Mesodermal cell (in vitro differentiated cells): ENCODE measurements around the gene FAM72A. TPM values are rescaled to one million over a fixed set of nuclear protein-coding genes. Genes with fewer than 3 reads are reported as not detected.
"Not testable (repeated sequence)": the region's sequence is repeated elsewhere in the genome, so short reads cannot be mapped to it uniquely, and the experiment has no call there.

Source experiments
- H3K27ac ChIP-seq: 2 replicates; pipeline ENCODE4 v1.7.0; 2013; ENCODE audit warnings: mild to moderate bottlenecking, low read depth, low read length, moderate library complexity; ENCODE audit not compliant: severe bottlenecking
- H3K36me3 ChIP-seq: 2 replicates; pipeline ENCODE4 v1.7.1; 2013; ENCODE audit warnings: mild to moderate bottlenecking, low read length, moderate library complexity; ENCODE audit not compliant: control insufficient read depth, insufficient read depth
- H3K4me1 ChIP-seq: one replicate; pipeline ENCODE4 v1.7.1; 2013; ENCODE audit warnings: mild to moderate bottlenecking, low read length; ENCODE audit not compliant: insufficient read depth, control insufficient read depth, poor library complexity, severe bottlenecking
- H3K4me3 ChIP-seq: 2 replicates; pipeline ENCODE4 v1.7.0; 2013; ENCODE audit warnings: low read length, control low read depth, mild to moderate bottlenecking; ENCODE audit not compliant: insufficient read depth, poor library complexity, severe bottlenecking; ENCODE audit errors: extremely low read depth
- H3K9me3 ChIP-seq: 2 replicates; pipeline ENCODE4 v1.7.1; 2013; ENCODE audit warnings: mild to moderate bottlenecking, low read length, moderate library complexity; ENCODE audit not compliant: control insufficient read depth
- WGBS, 2 experiments: methylation state at CpG; one replicate each; pipeline ENCODE4 v1.1.5; 2013; ENCODE audit warnings: missing lambda C conversion rate in 2 of 2; ENCODE audit not compliant: insufficient coverage in 2 of 2; 5-methylcytosine and 5-hydroxymethylcytosine counted together
- polyA plus RNA-seq, 2 experiments: library from polyadenylated mRNA; stranded (reverse); fragments of 50-300 nt; gene quantifications; one replicate each; pipeline ENCODE4 v1.2.3, GENCODE V29; 2013

The FAM72A gene
- 10.3 TPM for polyA plus RNA-seq (2013, experiment 1 of 2)
- polyA plus RNA-seq (2013, experiment 2 of 2), result 17.7 TPM

DNA sequence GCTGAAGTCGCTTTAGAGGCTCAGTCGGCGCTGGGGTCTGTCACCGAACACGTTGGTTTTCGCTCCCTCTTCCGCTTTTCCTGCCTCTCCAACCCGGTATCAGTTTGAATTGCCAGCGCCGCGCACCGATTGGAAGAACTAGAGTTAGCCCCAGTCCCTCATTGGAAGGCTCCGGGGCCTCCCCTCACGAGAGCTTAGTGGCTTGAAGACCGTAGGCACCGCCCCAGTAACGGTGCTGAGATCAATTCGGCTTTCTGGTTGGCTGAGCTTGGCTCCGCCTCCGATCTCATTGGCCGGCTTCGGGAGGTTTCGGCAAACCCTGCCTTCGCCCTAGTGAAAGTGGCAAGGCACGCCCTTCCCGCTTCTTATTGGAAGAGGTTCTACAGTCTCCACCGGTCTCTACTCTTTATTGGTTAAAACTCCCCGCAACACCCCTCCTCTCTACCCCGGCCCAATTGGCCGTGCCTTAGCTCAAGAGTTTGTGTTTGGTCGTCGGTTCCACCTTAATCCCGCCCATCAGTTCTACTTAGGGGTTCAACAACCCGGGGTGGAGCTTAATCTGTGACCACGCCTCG lies at the start of gene FAM72A:
Gene FAM72A, minus strand, starts transcription at position 51 of the 575 bp plus-strand sequence. CDS start 814 bp downstream, outside the sequence.
- WGBS, 2 experiments, result 0 to 1% methylated on average over 9 to 12 of the region's 36 CpGs
- H3K4me1 ChIP-seq, result not testable (repeated sequence)
- H3K27ac ChIP-seq, result peak within 1 kb of the TSS; percentile 45

DNA sequence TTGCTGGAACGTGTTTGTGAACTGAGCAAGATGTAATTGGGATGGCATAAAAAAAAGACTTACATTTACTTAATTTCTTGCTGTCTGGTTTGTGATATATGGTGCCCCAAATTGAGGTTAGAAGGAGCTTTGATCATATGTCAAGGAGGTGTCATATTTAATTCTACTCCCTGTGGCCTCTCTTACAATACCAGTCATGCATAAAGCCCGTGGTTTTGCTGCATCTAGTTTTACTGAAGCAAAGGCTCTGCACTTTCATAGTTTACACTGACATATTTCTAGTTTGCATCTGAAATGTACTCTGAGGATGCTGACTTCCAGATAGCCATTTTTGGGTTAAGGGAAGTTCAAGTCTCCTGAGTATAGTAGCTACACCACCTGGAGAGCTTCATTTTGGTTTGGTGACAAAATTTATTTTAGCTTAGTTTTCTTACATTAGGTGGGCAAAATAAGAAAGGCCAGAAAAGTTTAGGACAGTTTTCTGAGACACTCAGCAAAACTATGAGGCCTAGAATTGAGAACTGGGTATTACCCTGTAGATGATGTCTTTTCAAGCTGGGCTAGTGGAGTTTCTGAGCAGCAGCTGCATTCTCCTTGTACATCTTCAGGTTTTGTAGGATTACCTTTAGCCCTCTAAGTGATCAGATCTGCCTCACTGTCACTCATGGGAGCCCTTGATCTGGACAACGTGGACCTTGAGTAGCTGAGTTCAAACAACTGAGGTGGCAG lies 48.5 kb upstream of the FAM72A start:
- 80% methylated on average over 1 of the region's 3 CpGs; no CpG with 5 or more reads in 1 of the 2 experiments for WGBS, 2 experiments
- H3K4me1 ChIP-seq, H3K27ac ChIP-seq, H3K4me3 ChIP-seq, H3K36me3 ChIP-seq, H3K9me3 ChIP-seq: not testable (repeated sequence)

More for the DNA sequence above, at the start of gene FAM72A:
- not testable (repeated sequence) for H3K9me3 ChIP-seq, H3K36me3 ChIP-seq
- peak within 1 kb of the TSS; percentile 39 for H3K4me3 ChIP-seq

GRCh38 chr1:206246129-206246886 lies 43.7 kb upstream of the FAM72A start:
- not testable (repeated sequence) for H3K4me3 ChIP-seq, H3K36me3 ChIP-seq, H3K9me3 ChIP-seq, H3K4me1 ChIP-seq, H3K27ac ChIP-seq
- WGBS, 2 experiments, result no CpG with 5 or more reads among the region's 10 CpGs

- not testable (repeated sequence) for H3K9me3 ChIP-seq, H3K27ac ChIP-seq, H3K4me3 ChIP-seq, H3K4me1 ChIP-seq, H3K36me3 ChIP-seq
- no CpG with 5 or more reads among the region's 3 CpGs for WGBS, 2 experiments
Measured at GRCh38 chr1:206245479-206245878, 42.8 kb upstream of the FAM72A start.

- not testable (repeated sequence) for H3K4me3 ChIP-seq
- WGBS, 2 experiments, result 89 to 100% methylated on average over 1 of the region's 3 CpGs
Measured at GRCh38 chr1:206243335-206243734, 40.7 kb upstream of the FAM72A start.

DNA sequence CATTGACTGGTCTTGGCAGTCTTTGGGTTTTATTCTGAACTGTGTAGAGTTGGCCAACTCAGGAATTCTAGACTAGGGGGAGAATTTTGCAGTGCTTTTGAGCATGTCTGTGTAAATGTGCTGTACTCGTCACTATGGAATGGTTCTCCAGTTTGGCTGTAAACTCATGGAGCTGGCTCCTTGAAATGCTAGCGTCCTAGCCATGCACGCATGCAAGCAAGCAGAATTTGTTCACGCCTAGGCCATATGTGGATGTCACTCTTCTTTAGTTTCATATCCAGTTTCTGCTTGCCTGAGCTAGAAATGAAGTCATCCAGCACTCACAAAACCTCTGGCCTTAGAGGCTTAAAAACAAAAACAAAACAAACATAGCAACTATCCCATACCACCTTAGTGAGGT lies 37.6 kb upstream of the FAM72A start:
- H3K9me3 ChIP-seq, H3K36me3 ChIP-seq, H3K4me1 ChIP-seq, H3K4me3 ChIP-seq, H3K27ac ChIP-seq: not testable (repeated sequence)
- WGBS, 2 experiments, result no CpG with 5 or more reads among the region's 4 CpGs

More at GRCh38 chr1:206243335-206243734, 40.7 kb upstream of the FAM72A start:
- H3K36me3 ChIP-seq, H3K9me3 ChIP-seq, H3K4me1 ChIP-seq, H3K27ac ChIP-seq: not testable (repeated sequence)

DNA sequence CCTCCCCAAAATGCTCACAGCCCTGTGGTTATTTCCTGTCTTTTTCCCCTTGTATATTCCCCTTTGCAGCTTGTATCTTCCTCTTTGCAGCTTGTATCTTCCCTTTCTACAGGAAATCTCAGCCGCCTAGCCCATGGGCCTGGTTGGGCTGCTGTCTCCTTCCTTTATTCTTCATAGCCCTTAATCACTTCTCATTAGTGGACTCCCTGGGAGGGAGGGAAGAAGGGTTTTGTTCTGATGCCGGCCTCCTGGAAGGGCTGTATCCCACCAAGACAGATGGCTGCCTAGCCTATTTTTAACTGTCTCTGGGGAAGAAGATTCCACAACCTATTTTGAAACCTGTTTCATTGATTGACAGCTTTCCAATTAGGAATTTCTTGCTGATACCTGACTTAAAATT lies 32.6 kb upstream of the FAM72A start:
- not testable (repeated sequence) for H3K4me1 ChIP-seq, H3K9me3 ChIP-seq, H3K4me3 ChIP-seq, H3K36me3 ChIP-seq, H3K27ac ChIP-seq
- no CpG with 5 or more reads among the region's 2 CpGs for WGBS, 2 experiments

DNA sequence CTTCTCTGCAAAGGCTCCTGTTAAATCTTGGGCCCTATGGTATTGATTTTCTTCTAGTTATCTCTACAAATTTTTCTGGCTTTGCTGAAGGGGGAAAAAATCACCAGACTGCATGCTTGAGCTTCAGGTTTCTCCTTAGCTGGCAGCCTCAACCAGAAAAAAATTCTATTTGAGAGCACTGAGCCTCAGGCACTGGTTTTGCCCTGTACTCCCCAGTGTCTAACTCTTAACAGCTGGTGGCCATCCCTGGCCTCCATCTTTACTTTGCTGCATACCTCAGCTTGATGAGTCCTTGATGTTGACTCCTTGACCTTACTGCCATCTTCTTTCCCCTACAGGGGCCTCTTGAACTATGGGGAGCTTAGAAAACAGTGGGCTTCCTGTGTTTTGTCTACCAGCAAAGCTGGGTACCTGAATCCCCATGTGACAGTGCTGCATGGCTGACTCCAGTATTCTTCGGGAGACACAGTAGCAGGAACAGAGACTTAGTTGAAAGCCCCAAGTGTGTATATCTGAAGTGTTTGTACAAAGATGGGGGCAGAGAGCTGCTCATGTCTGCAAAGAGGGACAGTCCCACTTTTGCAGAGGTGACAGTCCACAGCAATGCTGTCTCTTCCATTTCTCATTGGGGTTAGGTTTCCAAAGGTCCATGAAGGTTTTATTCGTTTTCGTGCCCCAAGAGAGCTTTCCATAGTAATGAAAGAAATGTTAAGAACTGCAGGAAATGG lies 31.7 kb upstream of the FAM72A start:
- H3K9me3 ChIP-seq, H3K36me3 ChIP-seq, H3K4me1 ChIP-seq, H3K4me3 ChIP-seq, H3K27ac ChIP-seq: not testable (repeated sequence)
- WGBS, 2 experiments, result no CpG with 5 or more reads among the region's 3 CpGs

- WGBS, 2 experiments, result no CpG with 5 or more reads among the region's 5 CpGs
- H3K27ac ChIP-seq, result not testable (repeated sequence)
Measured at GRCh38 chr1:206232970-206233645, 30.5 kb upstream of the FAM72A start.

GRCh38 chr1:206231989-206232388 lies 29.4 kb upstream of the FAM72A start:
- whole genome bisulfite sequencing, 2 experiments, result 80% methylated on average over 1 of the region's 9 CpGs; no CpG with 5 or more reads in 1 of the 2 experiments
- H3K4me1 ChIP-seq, H3K27ac ChIP-seq, H3K4me3 ChIP-seq, H3K9me3 ChIP-seq, H3K36me3 ChIP-seq: not testable (repeated sequence)

More at GRCh38 chr1:206232970-206233645, 30.5 kb upstream of the FAM72A start:
- H3K4me1 ChIP-seq, H3K36me3 ChIP-seq, H3K9me3 ChIP-seq, H3K4me3 ChIP-seq: not testable (repeated sequence)
